Measurements from ENCODE around the gene UTP14C. TPM values are rescaled to one million over a fixed set of nuclear protein-coding genes. Genes with fewer than 3 reads are reported as not detected.
A peak's percentile ranks its signal among the peaks of the same experiment; 100 is the strongest.

Gene UTP14C
- total and polyA plus RNA-seq, 2 of the 13 experiments (the other 11 are each of a cell fraction or from before 2014, with no cell fraction given) = 8.8 to 12.2 TPM

DNA sequence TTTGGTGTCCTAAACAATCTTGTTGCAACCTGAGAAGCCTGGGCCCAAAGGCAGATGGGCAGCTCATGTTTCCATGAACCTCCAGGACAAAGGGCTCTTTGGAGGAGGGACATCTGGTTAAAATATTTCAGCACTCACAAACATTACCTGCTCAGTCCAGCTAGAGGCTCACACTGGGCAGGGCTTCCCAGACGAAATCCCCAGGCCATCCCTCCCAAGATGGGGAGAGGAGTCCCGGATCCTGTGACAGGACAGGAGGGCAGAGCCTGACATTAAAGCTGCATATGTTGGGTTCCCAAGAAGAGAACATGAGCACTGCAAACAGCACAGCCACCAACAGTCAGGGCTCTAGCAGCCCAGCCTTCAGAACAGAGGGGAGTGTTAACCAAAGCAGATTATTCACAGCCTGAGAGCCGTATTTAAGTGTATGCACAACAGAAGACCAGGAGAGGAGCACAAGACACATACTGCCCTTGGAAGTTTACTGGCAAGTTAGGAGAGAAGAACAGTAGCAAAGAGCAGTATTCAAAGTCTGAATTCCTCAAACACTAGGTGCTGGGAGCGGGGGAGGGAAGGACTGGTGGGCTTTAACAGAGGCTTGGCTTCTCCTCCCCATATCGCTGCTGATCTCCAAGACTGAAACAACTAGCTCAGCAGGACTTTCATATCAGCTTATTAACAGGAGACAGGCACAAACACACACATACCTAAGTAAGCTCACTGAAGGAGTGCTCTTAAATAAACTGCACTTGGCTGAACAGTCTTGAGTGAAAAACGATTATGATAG is 25.6 kb upstream of the UTP14C start (continued):
- TF ChIP-seq ZNF510 (CRISPR knock-in tag; IDR thresholded peaks at IDR 0.05; ENCODE audit: low read depth) (no peak), ZNF343 (CRISPR knock-in tag; IDR thresholded peaks at IDR 0.05) (0 out of 2 replicates have a peak, but pooled peaks have one; percentile 26), ZNF572 (CRISPR knock-in tag; IDR thresholded peaks at IDR 0.05) (no peak), ZSCAN21 (CRISPR knock-in tag; IDR thresholded peaks at IDR 0.05; ENCODE audit: borderline replicate concordance) (0 out of 2 replicates have a peak, but pooled peaks have one; percentile 28), HNRNPH1 (optimal IDR thresholded peaks at IDR 0.05; ENCODE audit: low read depth, low read length) (no peak), KAT8 (CRISPR knock-in tag; IDR thresholded peaks at IDR 0.05) (no peak), CCDC6 (CRISPR knock-in tag; IDR thresholded peaks at IDR 0.05) (peak; percentile 62; the same call in 1 of the 2 replicates), EZH2 (conservative IDR thresholded peaks at IDR 0.05; ENCODE audit: low read depth, low read length) (no peak), NR2F6 (IDR thresholded peaks at IDR 0.05) (0 out of 2 replicates have a peak, but pooled peaks have one; percentile 9), NR2F6 (CRISPR knock-in tag; IDR thresholded peaks at IDR 0.05) (no peak; the same call in 1 of the 2 replicates), BATF2 (CRISPR knock-in tag; IDR thresholded peaks at IDR 0.05) (no peak), NFRKB (IDR thresholded peaks at IDR 0.05) (no peak), TEAD3 (CRISPR knock-in tag; optimal IDR thresholded peaks at IDR 0.05; ENCODE audit: borderline replicate concordance) (peak; percentile 18), HMGXB4 (CRISPR knock-in tag; IDR thresholded peaks at IDR 0.05; ENCODE audit: borderline replicate concordance in 1 of 2, low read depth in 1 of 2) (peak in 1 of 2 experiments; percentile 14; a peak in 1 of 4 replicates), ZNF644 (CRISPR knock-in tag; IDR thresholded peaks at IDR 0.05; ENCODE audit: low read depth) (0 out of 2 replicates have a peak, but pooled peaks have one; percentile 26), PHF21A (CRISPR knock-in tag; IDR thresholded peaks at IDR 0.05) (peak; percentile 67), ZNF143 (CRISPR knock-in tag; IDR thresholded peaks at IDR 0.05) (0 out of 2 replicates have a peak, but pooled peaks have one; percentile 26), SMARCE1 (IDR thresholded peaks at IDR 0.05; ENCODE audit: borderline replicate concordance) (no peak), HOXA5 (CRISPR knock-in tag; IDR thresholded peaks at IDR 0.05) (no peak), ZFAT (CRISPR knock-in tag; conservative IDR thresholded peaks at IDR 0.05) (no peak), SAP130 (CRISPR knock-in tag; IDR thresholded peaks at IDR 0.05; ENCODE audit: low read depth) (peak; percentile 46; the same call in 1 of the 2 replicates), ASH2L (IDR thresholded peaks at IDR 0.05; ENCODE audit: insufficient read length, low read depth, low read length) (peak; percentile 16), HOXA3 (CRISPR knock-in tag; IDR thresholded peaks at IDR 0.05) (peak; percentile 19; the same call in 1 of the 2 replicates)
- TF ChIP-seq, protein P1, sequence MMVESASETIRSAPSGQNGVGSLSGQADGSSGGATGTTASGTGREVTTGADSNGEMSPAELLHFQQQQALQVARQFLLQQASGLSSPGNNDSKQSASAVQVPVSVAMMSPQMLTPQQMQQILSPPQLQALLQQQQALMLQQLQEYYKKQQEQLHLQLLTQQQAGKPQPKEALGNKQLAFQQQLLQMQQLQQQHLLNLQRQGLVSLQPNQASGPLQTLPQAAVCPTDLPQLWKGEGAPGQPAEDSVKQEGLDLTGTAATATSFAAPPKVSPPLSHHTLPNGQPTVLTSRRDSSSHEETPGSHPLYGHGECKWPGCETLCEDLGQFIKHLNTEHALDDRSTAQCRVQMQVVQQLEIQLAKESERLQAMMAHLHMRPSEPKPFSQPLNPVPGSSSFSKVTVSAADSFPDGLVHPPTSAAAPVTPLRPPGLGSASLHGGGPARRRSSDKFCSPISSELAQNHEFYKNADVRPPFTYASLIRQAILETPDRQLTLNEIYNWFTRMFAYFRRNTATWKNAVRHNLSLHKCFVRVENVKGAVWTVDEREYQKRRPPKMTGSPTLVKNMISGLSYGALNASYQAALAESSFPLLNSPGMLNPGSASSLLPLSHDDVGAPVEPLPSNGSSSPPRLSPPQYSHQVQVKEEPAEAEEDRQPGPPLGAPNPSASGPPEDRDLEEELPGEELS (CRISPR knock-in tag; IDR thresholded peaks at IDR 0.05) = peak; percentile 58; the same call in 1 of the 2 replicates
- TF ChIP-seq, protein P2, sequence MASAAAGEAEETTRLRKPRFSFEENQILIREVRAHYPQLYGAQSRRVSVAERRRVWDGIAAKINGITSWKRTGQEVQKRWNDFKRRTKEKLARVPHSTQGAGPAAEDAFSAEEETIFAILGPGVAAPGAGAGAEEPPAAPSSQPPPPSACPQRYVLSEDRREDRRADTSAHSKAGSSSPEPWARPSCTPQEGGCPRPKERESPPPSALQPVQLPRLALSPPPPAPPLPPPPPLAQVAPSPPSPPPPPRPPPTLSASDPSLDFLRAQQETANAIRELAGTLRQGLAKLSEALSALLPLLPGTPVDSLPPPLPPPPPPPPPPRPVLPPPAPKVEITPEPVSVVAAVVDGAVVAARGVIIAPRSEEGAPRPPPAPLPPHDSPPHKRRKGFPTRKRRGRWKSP (CRISPR knock-in tag; IDR thresholded peaks at IDR 0.05) = peak; percentile 36; the same call in 1 of the 2 replicates
- TF ChIP-seq, protein P3, sequence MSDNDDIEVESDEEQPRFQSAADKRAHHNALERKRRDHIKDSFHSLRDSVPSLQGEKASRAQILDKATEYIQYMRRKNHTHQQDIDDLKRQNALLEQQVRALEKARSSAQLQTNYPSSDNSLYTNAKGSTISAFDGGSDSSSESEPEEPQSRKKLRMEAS (IDR thresholded peaks at IDR 0.05) = 0 out of 2 replicates have a peak, but pooled peaks have one; percentile 26
